T-cell (primary cell): ENCODE data around the gene NR3C1. TPM values are rescaled to one million over a fixed set of nuclear protein-coding genes. Genes with fewer than 3 reads are reported as not detected.

Experiments
- ATAC-seq, 4 experiments: fragments of 200-7000 bp in 3 of 4; fragments of 150-1000 bp in 1 of 4; cut with Tn5 transposase; replicated peaks in 1 of 4; 1 replicate in 3 of 4; 2 replicates in 1 of 4; pipeline ENCODE4 v1.10.0; 2021; ENCODE audit warnings: moderate library complexity in 3 of 4, mild to moderate bottlenecking in 2 of 4, moderate number of reproducible peaks in 1 of 4
- CTCF ChIA-PET, 2 donors: fragments of 300-600 bp; sonication (Branson Sonifier 250); formaldehyde crosslinking; loops; one replicate each; lab custom pipeline; 2022; ENCODE audit warnings: antibody characterized with exemption in 2 of 2; lab: Charles Lee
- POLR2A ChIA-PET, 2 donors: fragments of 300-600 bp; sonication (Branson Sonifier 250); formaldehyde crosslinking; loops; one replicate each; lab custom pipeline; 2022; ENCODE audit warnings: antibody characterized with exemption in 2 of 2; lab: Charles Lee
- DNase-seq, 35 experiments: peaks; one replicate each; pipeline versions ENCODE4 v3.0.0 to v3.0.0-alpha.2; 2013 to 2023
- H3K27ac ChIP-seq: one replicate; pipeline ENCODE4 v1.5.1; 2013; ENCODE audit warnings: low read length
- H3K27me3 ChIP-seq, 2 experiments: replicated peaks in 1 of 2; 1 replicate in 1 of 2; 2 replicates in 1 of 2; pipeline versions ENCODE4 v1.6.1 to v1.7.0; 2013; ENCODE audit warnings: low read length in 1 of 2, mixed read lengths in 1 of 2; ENCODE audit not compliant: control insufficient read depth in 2 of 2, insufficient read depth in 2 of 2; ENCODE audit errors: extremely low read depth in 1 of 2
- H3K36me3 ChIP-seq, 2 donors: 1 replicate in 1 of 2; 2 replicates in 1 of 2; pipeline versions ENCODE4 v1.6.1 to v1.7.0; 2013; ENCODE audit warnings: low read length in 1 of 2; ENCODE audit not compliant: control insufficient read depth in 2 of 2, insufficient read depth in 1 of 2; ENCODE audit errors: extremely low read depth in 1 of 2
- H3K4me1 ChIP-seq, 2 experiments: 1 replicate in 1 of 2; 2 replicates in 1 of 2; pipeline versions ENCODE4 v1.6.1 to v1.7.0; 2013; ENCODE audit warnings: low read length in 2 of 2, mixed read lengths in 1 of 2; ENCODE audit not compliant: insufficient read depth in 2 of 2, control insufficient read depth in 1 of 2; ENCODE audit errors: extremely low read depth in 1 of 2
- H3K4me3 ChIP-seq, 2 donors: 1 replicate in 1 of 2; 2 replicates in 1 of 2; pipeline versions ENCODE4 v1.5.1 to v1.7.0; 2013; ENCODE audit warnings: mild to moderate bottlenecking in 2 of 2, low read length in 1 of 2, moderate library complexity in 1 of 2; ENCODE audit not compliant: control insufficient read depth in 1 of 2; ENCODE audit errors: extremely low read depth in 1 of 2
- H3K9me3 ChIP-seq: 2 replicates; pipeline ENCODE4 v1.7.0; 2013
- H3K27ac Mint-ChIP-seq, 2 donors: one replicate each; pipeline ENCODE4 v1.8.0; 2020 to 2021; ENCODE audit warnings: mild to moderate bottlenecking in 2 of 2, mixed read lengths in 2 of 2
- H3K27me3 Mint-ChIP-seq, 2 donors: one replicate each; pipeline ENCODE4 v1.8.0; 2021 to 2022; ENCODE audit warnings: mixed read lengths in 2 of 2
- H3K36me3 Mint-ChIP-seq: one replicate; pipeline ENCODE4 v1.8.0; 2021; ENCODE audit warnings: mixed read lengths
- H3K4me1 Mint-ChIP-seq, 3 donors: one replicate each; pipeline ENCODE4 v1.8.0; 2020 to 2022; ENCODE audit warnings: mixed read lengths in 3 of 3, mild to moderate bottlenecking in 1 of 3
- H3K4me3 Mint-ChIP-seq, 3 donors: one replicate each; pipeline ENCODE4 v1.8.0; 2020 to 2022; ENCODE audit warnings: mild to moderate bottlenecking in 3 of 3, mixed read lengths in 3 of 3, moderate library complexity in 3 of 3
- H3K9me3 Mint-ChIP-seq, 3 donors: one replicate each; pipeline ENCODE4 v1.8.0; 2020 to 2022; ENCODE audit warnings: mixed read lengths in 3 of 3
- WGBS: methylation state at CpG from one replicate; pipeline ENCODE4 v1.1.5; 2013; ENCODE audit warnings: missing lambda C conversion rate; ENCODE audit not compliant: insufficient coverage; 5-methylcytosine and 5-hydroxymethylcytosine counted together
- total RNA-seq, 35 experiments: library from RNA in 6 of 35; stranded (reverse) in 6 of 35; fragments of 120-200 nt in 1 of 35; gene quantifications; one replicate each; pipeline versions ENCODE4 v1.2.1 to v1.2.4 and lab custom pipeline; 2013 to 2026

NR3C1 gene
- total RNA-seq, 5 donors from 2014 or later (not counting 1 experiment from before 2014, with no cell fraction given): 108 to 156 (median 122) TPM

DNA sequence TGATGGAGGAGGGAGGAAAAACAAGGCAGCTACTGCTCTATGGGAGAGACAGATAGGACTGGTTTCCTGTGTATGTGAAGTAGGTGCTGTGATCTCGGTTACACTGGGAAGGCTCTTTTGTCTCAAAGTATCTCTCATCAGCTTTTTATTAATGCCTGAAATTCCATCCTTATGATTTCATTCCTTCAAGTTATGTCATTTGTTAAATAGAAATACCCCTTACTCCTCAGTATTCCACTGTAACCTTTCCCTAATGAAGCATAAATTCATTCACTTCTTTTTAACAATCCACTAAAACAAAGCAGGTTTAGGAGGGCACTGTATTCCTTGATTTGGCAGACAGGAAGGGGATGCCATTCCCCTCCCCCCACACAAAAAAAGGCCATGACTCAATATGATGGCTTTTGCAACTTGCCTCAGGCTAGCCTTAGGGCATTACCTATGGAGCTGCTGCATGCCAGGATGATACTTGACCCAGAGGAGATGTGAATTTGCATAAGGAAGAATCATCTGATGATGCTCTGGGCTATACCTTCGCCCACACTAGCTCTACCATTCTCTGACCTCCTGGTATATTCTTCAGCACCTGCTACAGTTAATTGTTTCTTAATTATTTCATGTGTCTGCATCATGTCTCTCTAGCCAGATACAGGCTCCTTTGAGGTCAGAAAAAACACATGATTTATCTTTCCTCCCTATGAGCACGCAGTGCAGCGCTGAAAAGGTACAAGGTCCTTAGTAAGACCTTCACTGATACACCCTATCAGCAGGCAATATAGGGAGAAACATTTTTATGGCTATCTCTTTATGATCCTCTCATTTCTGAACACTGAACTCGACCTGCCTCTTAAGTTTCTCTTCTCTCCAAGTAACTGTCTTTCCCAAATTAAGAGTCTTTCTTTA lies 26.3 kb downstream of the NR3C1 start:
- H3K9me3 ChIP-seq: no peaks in the 10 kb centered on the region
- H3K27me3 Mint-ChIP-seq: no peaks in the 10 kb centered on the region
- no peaks in the 10 kb centered on the region for H3K9me3 Mint-ChIP-seq
- POLR2A ChIA-PET: interaction anchor here in 1 of 2 donors (0.8 kb wide), 1 partner anchor 10 kb away, joined by 3 read pairs; no protein-coding TSS in a partner anchor
- H3K27me3 ChIP-seq: no peaks in the 10 kb centered on the region
- CTCF ChIA-PET: interaction anchor here in 1 of 2 donors (0.6 kb wide), 1 partner anchor 375 kb away, joined by 5 read pairs; no protein-coding TSS in a partner anchor
- no peak overlapping the region for H3K4me3 ChIP-seq
- H3K4me1 Mint-ChIP-seq: peaks cover 89 to 95% (median 93%) of the 10 kb centered on the region in 3 donors
- ATAC-seq (no peak), DNase-seq (no peak)
- no peak overlapping the region for H3K27ac ChIP-seq
- H3K27ac Mint-ChIP-seq: peak overlapping the region; percentile 29 to 45
- H3K4me1 ChIP-seq: peaks cover 3 to 7% of the 10 kb centered on the region in 2 experiments
- no peaks in the 10 kb centered on the region for H3K36me3 ChIP-seq
- no peak overlapping the region for H3K4me3 Mint-ChIP-seq
- peaks cover 33% of the 10 kb centered on the region for H3K36me3 Mint-ChIP-seq
- WGBS: no CpG with 5 or more reads among the region's 5 CpGs

- POLR2A ChIA-PET: interaction anchor here (0.6 to 1.0 kb wide), 4 partner anchors 9 to 27 kb away, joined by 3 read pairs; no protein-coding TSS in a partner anchor
- Histone ChIP-seq H3K36me3 (no peaks in the 10 kb centered on the region), H3K4me1 (peaks cover 3 to 7% of the 10 kb centered on the region in 2 experiments), H3K4me3 (no peak overlapping the region), H3K9me3 (no peaks in the 10 kb centered on the region), H3K27me3 (no peaks in the 10 kb centered on the region), H3K27ac (no peak overlapping the region)
- CTCF ChIA-PET: no interaction called here
- WGBS: 100% methylated on average over 1 of the region's 3 CpGs
- H3K36me3 Mint-ChIP-seq: peaks cover 29% of the 10 kb centered on the region
- no peaks in the 10 kb centered on the region for H3K9me3 Mint-ChIP-seq
- peak overlapping the region in 1 of 2 donors; percentile 29 for H3K27ac Mint-ChIP-seq
- H3K4me3 Mint-ChIP-seq: no peak overlapping the region
- no peak for ATAC-seq
- H3K4me1 Mint-ChIP-seq: peaks cover 90 to 95% (median 94%) of the 10 kb centered on the region in 3 donors
- DNase-seq: no peak
- H3K27me3 Mint-ChIP-seq: no peaks in the 10 kb centered on the region
Measured at GRCh38 chr5:143376195-143376779, 27.2 kb downstream of the NR3C1 start.

GRCh38 chr5:143374496-143375217 lies 28.8 kb downstream of the NR3C1 start:
- Histone ChIP-seq H3K27ac (no peak overlapping the region), H3K4me1 (peaks cover 3 to 5% of the 10 kb centered on the region in 2 experiments), H3K36me3 (no peaks in the 10 kb centered on the region), H3K4me3 (no peak overlapping the region), H3K27me3 (no peaks in the 10 kb centered on the region), H3K9me3 (no peaks in the 10 kb centered on the region)
- Mint-ChIP-seq H3K9me3 (no peaks in the 10 kb centered on the region), H3K27ac (no peak overlapping the region), H3K36me3 (peaks cover 34% of the 10 kb centered on the region), H3K4me3 (no peak overlapping the region), H3K4me1 (peaks cover 86 to 95% (median 93%) of the 10 kb centered on the region in 3 donors), H3K27me3 (no peaks in the 10 kb centered on the region)
- WGBS: 96% methylated on average over 3 of the region's 6 CpGs
- ATAC-seq (no peak), DNase-seq (no peak)
- ChIA-PET CTCF (interaction anchor here in 1 of 2 donors (0.7 kb wide), 1 partner anchor 1950 kb away, joined by 3 read pairs; no protein-coding TSS in a partner anchor), POLR2A (interaction anchor here in 1 of 2 donors (0.8 kb wide), 1 partner anchor 26 kb away, joined by 3 read pairs; no protein-coding TSS in a partner anchor)

DNA sequence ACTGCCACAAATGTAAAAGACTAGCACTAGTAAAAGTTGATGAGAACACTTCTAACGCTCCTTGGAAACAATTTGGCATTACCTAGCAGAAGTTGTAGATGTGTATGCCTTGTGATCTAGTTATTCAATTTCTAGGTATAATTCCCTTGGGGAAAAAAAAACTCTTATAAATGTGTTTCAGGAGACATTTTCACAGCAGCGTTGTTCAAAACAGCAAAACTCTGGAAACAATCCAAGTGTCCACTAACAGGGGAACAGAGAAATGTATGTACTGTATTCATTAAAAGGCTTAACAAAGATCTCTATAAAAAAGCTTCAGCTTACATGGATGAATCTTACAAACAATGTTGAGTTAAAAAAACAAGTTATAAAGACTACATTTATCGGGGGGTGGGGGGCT lies 30.4 kb downstream of the NR3C1 start:
- H3K4me1 Mint-ChIP-seq: peaks cover 86 to 93% (median 93%) of the 10 kb centered on the region in 3 donors
- ATAC-seq: no peak
- no peaks in the 10 kb centered on the region for H3K36me3 ChIP-seq
- H3K27me3 Mint-ChIP-seq: no peaks in the 10 kb centered on the region
- no peak overlapping the region for H3K4me3 ChIP-seq
- no peak overlapping the region for H3K4me3 Mint-ChIP-seq
- peak overlapping the region in 1 of 2 donors; percentile 64 for H3K27ac Mint-ChIP-seq
- H3K27me3 ChIP-seq: no peaks in the 10 kb centered on the region
- POLR2A ChIA-PET: interaction anchor here in 1 of 2 donors (0.6 kb wide), 1 partner anchor 626 kb away, joined by 5 read pairs; no protein-coding TSS in a partner anchor
- DNase-seq: no peak
- peaks cover 46% of the 10 kb centered on the region for H3K36me3 Mint-ChIP-seq
- CTCF ChIA-PET: no interaction called here
- H3K27ac ChIP-seq: no peak overlapping the region
- H3K9me3 ChIP-seq: no peaks in the 10 kb centered on the region
- peaks cover 2 to 3% of the 10 kb centered on the region in 2 experiments for H3K4me1 ChIP-seq
- no peaks in the 10 kb centered on the region for H3K9me3 Mint-ChIP-seq
- WGBS: no CpG with 5 or more reads among the region's 3 CpGs

DNA sequence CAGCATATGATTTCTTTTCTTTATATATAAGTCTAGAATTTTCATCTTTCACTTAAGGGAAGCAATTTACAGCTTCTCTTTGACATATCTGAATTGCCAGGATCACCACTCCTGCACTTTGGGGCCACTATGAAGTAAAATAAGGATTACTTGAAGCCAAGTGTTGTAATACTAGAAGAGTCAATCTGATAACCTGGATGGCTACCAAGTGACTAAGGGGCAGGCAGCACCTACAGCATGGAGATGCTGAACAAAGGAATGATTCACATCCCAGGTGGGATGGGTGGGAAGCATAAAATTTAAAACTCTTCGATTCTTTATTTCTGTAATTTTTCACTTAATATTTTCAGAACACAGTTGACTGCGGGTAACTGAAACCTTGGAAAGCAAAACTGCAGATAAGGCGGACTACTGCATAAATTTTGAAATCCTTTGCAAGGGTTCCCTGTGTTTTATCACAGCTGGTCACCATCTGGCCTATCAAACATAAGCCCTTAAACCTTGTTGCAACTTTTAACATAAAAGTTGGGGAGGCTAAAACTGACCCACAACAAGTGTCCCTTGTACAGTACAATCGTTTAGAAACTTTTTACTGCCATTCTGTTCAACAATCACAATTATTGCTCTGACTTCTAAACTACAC lies 31.2 kb downstream of the NR3C1 start:
- CTCF ChIA-PET: no interaction called here
- peaks cover 2 to 3% of the 10 kb centered on the region in 2 experiments for H3K4me1 ChIP-seq
- POLR2A ChIA-PET: interaction anchor here (0.6 to 0.7 kb wide), 2 partner anchors 10 to 13 kb away, joined by 3 to 4 read pairs; no protein-coding TSS in a partner anchor
- Mint-ChIP-seq H3K4me3 (no peak overlapping the region), H3K9me3 (no peaks in the 10 kb centered on the region), H3K27ac (no peak overlapping the region), H3K4me1 (peaks cover 79 to 92% (median 90%) of the 10 kb centered on the region in 3 donors), H3K27me3 (no peaks in the 10 kb centered on the region), H3K36me3 (peaks cover 51% of the 10 kb centered on the region)
- no peak overlapping the region for H3K4me3 ChIP-seq
- no peaks in the 10 kb centered on the region for H3K36me3 ChIP-seq
- ATAC-seq: no peak
- no peak overlapping the region for H3K27ac ChIP-seq
- 100% methylated on average over 3 of the region's 4 CpGs for WGBS
- H3K27me3 ChIP-seq: no peaks in the 10 kb centered on the region
- DNase-seq: no peak
- H3K9me3 ChIP-seq: no peaks in the 10 kb centered on the region
